LNCaP clone FGC (cell line): ENCODE data around the gene KLHL7.
"Not testable (repeated sequence)": the region's sequence is repeated elsewhere in the genome, so short reads cannot be mapped to it uniquely, and the experiment has no call there.

Source experiments
- DNase-seq: peaks from one replicate; pipeline ENCODE4 v3.0.0-alpha.2; 2011; ENCODE audit warnings: low read depth
- H3K4me3 ChIP-seq: 2 replicates; pipeline ENCODE4 v1.5.1; 2011; ENCODE audit warnings: mild to moderate bottlenecking, low read depth, low read length, control low read depth
- CTCF ChIP-seq: IDR thresholded peaks from 2 replicates; pipeline ENCODE4 v1.5.1; 2012; ENCODE audit warnings: mild to moderate bottlenecking; ENCODE audit not compliant: control insufficient read depth, insufficient read depth; ENCODE audit errors: extremely low read depth

Gene KLHL7

GRCh38 chr7:23222439-23223030 is 117.0 kb downstream of the KLHL7 start:
- TF ChIP-seq CTCF: no peak
- H3K4me3 ChIP-seq: no peak overlapping the region
- no peak for DNase-seq

- DNase-seq, H3K4me3 ChIP-seq: not testable (repeated sequence)
Observed at GRCh38 chr7:23224364-23224763, 118.8 kb downstream of the KLHL7 start.

DNA sequence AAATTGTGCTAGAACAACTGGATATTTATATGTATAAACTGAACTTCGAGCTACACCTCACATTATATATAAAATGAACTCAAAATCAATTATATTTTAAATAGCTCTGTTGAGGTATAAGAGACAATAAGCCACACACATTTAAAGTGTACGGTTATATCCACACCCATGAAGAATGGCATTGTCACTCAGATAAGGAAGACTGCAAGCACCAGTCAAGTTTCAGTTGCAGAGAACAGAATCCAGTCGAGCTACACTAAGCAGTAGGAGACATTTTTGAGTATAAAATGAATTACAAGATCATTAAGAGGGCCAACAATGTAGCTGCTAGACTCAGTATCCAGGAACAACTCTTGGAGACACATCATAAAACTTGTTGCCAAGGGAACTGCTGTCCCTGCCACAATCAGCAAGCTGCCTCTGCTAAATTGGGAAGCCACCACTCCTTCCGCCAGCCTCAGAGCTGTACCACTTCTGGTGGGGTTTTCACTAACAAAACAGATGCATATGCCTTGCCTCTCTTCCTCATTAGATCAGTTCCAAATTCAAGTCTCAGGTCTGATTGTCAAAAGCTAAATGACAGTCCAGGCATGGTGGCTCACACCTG is 121.4 kb downstream of the KLHL7 start:
- TF ChIP-seq CTCF: no peak
- H3K4me3 ChIP-seq: no peak overlapping the region
- no peak for DNase-seq
